Kasumi-1 (cell line): ENCODE results near the gene USF1.

Experiments used
- DNase-seq, 2 experiments: peaks; one replicate each; lab custom pipeline; 2025; lab: John Stamatoyannopoulos, UW

USF1 gene, protein sequence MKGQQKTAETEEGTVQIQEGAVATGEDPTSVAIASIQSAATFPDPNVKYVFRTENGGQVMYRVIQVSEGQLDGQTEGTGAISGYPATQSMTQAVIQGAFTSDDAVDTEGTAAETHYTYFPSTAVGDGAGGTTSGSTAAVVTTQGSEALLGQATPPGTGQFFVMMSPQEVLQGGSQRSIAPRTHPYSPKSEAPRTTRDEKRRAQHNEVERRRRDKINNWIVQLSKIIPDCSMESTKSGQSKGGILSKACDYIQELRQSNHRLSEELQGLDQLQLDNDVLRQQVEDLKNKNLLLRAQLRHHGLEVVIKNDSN

GRCh38 chr1:161045736-161046604, at the start of gene USF1:
Gene USF1 (minus strand): TSS chr1:161045977. CDS start chr1:161043275, 2,702 bp downstream.
- DNase-seq, result peak; percentile 96 to 98

DNA sequence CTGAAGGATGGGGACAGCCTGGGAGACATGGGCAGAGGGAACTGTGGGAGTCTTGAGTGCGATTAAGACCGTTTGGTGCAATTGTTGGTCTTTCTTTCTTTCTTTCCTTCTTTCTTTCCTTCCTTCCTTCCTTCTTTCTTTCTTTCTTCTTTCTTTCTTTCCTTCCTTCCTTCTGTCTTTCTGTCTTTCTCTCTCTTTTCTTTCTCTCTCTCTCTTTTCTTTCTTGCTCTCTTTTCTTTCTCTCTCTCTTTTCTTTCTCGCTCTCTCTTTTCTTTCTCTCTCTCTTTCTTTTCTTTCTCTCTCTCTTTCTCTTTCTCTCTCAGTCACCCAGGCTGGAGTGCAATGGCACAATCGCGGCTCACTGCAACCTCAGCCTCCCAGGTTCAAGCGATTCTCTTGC, 49.5 kb upstream of the USF1 start:
- no peak for DNase-seq

GRCh38 chr1:161094481-161094880, 48.7 kb upstream of the USF1 start:
- DNase-seq, result no peak

DNA sequence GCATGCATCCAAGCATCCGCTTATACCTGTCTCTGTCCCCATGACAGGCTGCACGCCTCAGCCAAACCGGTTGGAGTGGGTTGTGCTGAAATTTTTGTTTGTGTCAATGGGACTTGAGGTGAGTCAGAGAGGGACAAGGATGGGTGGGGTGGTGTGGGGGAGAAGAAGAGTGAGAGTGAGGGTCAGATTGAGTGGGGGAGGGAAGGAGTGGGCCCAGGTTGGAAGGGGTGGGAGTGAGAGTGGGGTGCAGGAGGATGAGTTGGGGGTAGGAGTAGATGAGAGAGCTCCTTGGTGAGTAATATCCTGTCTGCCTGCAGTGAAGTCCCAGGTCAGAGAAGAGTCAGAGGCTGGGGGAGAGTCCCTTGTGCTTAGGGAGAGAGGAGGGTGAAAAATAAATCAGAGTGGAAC, 46.8 kb upstream of the USF1 start:
- DNase-seq, result no peak

- no peak for DNase-seq
Observed at GRCh38 chr1:161091796-161092507, 46.2 kb upstream of the USF1 start.

GRCh38 chr1:161091093-161091492, 45.3 kb upstream of the USF1 start:
- DNase-seq, result no peak

DNA sequence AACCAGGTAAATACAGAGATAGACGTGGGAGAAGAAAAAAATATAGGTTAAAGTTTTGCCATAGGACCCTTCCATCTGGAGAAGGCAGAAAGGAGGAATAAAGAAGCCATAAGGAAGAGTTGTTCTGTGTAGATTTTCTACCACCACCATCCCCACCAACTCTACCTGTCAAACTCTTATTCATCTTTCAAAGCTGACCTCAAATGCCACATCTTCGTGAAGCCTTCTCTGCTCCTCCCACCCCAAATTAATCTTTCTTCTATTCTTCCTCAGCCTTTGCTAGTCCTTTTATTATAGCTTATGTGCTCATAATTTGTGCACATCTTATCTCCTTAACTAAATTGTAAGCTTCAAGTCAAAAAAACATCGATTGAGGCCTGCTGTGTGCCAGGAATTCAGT, 44.8 kb upstream of the USF1 start:
- no peak for DNase-seq

- DNase-seq, result no peak
Observed at GRCh38 chr1:161089938-161090337, 44.2 kb upstream of the USF1 start.

DNA sequence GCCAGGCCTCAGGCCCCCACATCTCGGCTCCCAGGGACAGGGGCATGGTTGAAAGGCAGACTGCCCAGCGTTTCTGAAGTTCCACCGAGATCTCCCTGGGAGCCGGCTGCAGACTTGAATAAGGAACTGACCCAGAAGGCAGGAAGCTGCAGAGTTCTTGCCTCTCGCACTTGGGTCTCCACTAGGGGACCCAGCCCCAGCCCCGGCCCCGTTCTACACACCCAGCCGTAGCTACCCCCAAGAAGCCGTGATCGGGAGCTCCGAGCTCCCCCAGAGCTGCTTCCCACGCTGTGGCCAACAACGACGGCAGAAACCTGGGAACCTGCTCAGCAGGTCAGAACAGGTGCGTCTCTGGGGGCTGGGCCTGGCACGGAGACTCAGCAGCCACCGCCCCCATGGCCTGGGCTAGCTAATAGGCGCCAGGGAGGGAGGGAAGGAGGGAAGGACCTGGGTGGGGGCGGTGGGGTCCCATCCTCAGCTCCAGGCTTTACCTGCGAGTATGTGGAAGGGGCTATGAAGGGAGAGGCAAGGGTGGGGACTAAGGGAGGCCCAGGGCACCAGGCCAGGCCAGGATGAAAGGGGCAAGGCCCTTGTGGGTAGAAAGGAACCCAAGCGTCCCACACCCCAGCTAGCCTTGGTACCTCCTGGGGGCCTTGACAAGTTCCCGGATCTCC, 43.6 kb upstream of the USF1 start, which contains the start of gene NECTIN4:
NECTIN4 (minus strand) TSS at position 308 of the 674 bp plus-strand sequence; CDS start at position 46, 262 bp downstream.
- no peak for DNase-seq

DNA sequence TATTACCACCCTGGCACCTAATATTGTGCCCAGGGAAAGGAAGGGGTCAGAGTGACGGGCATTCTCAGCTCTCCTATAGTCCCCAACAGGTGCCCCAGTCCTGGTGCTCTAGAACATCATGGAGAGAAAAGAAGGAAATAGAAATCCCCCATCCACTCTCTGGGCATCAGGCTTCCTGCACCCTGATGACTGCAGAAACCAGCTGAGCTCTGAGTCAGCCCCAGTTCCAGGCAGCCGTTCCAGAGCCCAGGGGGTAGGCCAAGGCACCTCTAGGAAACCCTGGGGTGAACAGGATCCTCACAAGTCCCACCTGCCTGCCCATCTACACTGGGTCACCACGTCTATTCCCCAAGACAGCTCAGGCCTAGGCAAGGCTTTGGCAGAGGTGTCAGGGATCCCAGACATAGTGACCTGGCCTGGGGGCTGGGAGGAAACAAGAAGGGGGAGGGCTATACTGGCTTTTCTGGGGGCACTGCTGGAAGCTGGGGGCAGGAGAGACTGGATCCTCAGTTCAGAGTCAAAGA, 42.9 kb upstream of the USF1 start:
- no peak for DNase-seq

- no peak for DNase-seq
Observed at GRCh38 chr1:161086457-161086856, 40.7 kb upstream of the USF1 start.

DNA sequence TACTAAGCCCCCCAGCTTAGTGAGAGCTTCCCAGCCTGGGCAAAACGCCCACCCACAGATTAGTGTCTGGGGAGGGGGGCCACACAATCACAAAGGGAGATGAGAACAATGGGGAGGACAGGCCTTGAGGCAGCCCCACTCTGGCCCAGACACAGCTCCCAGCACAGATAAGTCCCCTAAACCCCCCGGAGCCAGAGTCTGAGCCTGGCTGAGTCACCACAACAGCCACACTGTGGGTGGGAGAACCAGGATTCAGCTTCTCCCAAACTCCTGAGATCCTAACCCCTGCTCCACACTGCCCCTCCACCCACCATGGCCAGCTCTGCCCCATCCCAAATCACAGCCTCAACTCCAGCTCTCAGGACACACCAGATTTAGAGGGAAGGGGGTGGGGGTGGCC, 39.4 kb upstream of the USF1 start:
- no peak for DNase-seq

DNA sequence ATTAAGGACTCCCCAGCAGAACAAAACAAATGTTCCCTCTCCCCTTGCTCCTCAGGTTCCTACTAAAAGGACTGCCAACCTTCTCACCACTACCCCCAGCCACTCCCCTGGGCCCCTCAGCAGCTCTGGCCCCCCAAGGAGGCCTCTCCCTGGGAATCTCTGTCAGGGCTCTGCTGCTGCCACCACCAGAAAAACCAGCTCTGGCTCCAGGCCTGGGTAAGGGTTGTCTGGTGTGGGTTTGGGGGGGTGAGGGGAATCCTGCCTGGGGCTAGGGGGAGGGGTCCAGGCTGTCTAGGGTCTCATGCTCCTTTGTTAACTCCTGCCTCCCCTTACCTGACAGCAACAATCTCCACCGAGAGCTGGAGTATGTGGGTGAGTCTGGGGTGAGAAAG, 38.8 kb upstream of the USF1 start:
- no peak for DNase-seq

GRCh38 chr1:161083748-161084596, 38.2 kb upstream of the USF1 start:
- DNase-seq, result no peak

- no peak for DNase-seq
Observed at GRCh38 chr1:161082996-161083747, 37.4 kb upstream of the USF1 start.

DNA sequence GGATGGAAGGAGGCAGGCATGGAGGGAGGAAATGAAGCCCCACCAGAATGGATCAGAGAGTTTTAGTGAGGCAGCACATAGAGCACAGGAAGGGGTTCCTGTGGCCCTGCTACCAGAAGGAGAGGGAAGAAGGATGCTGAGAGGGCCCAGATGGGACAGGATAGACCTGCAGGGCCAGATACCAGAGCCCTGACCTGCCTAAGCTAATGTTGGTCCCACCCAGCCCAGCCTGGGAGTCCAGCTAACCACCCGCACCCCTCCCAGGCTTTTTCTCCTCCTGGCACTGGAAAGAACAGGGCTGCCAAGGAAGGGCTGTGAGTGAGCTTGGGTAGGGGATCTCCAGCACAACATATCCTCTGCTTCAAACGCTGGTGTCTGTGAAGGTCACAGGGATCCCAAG, 36.7 kb upstream of the USF1 start:
- no peak for DNase-seq

- no peak for DNase-seq
Observed at GRCh38 chr1:161081519-161081918, 35.7 kb upstream of the USF1 start.

GRCh38 chr1:161080441-161081405, 34.9 kb upstream of the USF1 start:
- DNase-seq, result no peak
